SU-DHL-6 (cell line): ENCODE measurements around the gene TTLL11.

Experiments used
- CTCF ChIP-seq: fragments of 200-600 bp; sonication (generic); IDR thresholded peaks from one replicate; pipeline ENCODE4 v1.5.1; 2017; ENCODE audit warnings: antibody characterized with exemption, mild to moderate bottlenecking, low read length, moderate library complexity; ENCODE audit not compliant: insufficient read depth, poor library complexity, severe bottlenecking
- EZH2phosphoT487 ChIP-seq: fragments of 200-600 bp; sonication (generic), shearing (Covaris generic); conservative IDR thresholded peaks from 2 replicates; pipeline ENCODE4 v1.6.1; 2018; ENCODE audit warnings: mild to moderate bottlenecking, antibody characterized with exemption, low read length, moderate library complexity, mixed read lengths

GRCh38 chr9:122076773-122077172 lies 16.3 kb downstream of the TTLL11 start:
- TF ChIP-seq CTCF (no peak), EZH2phosphoT487 (no peak)
